ENCODE measurements around the gene ARNT2. TPM values are rescaled to one million over a fixed set of nuclear protein-coding genes. Genes with fewer than 3 reads are reported as not detected.

The ARNT2 gene
- total and polyA plus RNA-seq, 10 of the 15 experiments (the other 5 are each of a cell fraction or from before 2014, with no cell fraction given) = 0.07 to 0.49 (median 0.09) TPM; not detected in 6

GRCh38 chr15:80639168-80639555 is 235.0 kb downstream of the ARNT2 start:
- H3K4me3 ChIP-seq = no peak overlapping the region
- POLR2A ChIA-PET = no interaction called here
- H3K4me2 ChIP-seq (ENCODE audit: control insufficient read depth, insufficient read depth) = no peak overlapping the region
- H3K79me2 ChIP-seq (ENCODE audit: control insufficient read depth, insufficient read depth, low read length) = no peaks in the 10 kb centered on the region
- ATAC-seq = no peak
- FAIRE-seq = no peak
- no peak for DNase-seq (ENCODE audit: low read depth, low spot score)
- WGBS (ENCODE audit: insufficient coverage, insufficient replicate concordance, low lambda C conversion rate, missing lambda C conversion rate) = 36% methylated on average over 2 of the region's 2 CpGs
- no peak overlapping the region for H2AFZ ChIP-seq (ENCODE audit: control insufficient read depth, low read depth, low read length)
- intact Hi-C loops (cut with micrococcal nuclease; ENCODE audit: unreplicated experiment) = no loop called here
- H3K4me1 ChIP-seq (ENCODE audit: control insufficient read depth, insufficient read depth, low read length) = no peaks in the 10 kb centered on the region
- no TSS peak for BruUV-seq (replicated peaks)
- no peaks in the 10 kb centered on the region for H3K36me3 ChIP-seq (ENCODE audit: control insufficient read depth in 2 of 2, insufficient read depth in 2 of 2, low read length in 1 of 2)
- RAD21 ChIA-PET (ENCODE audit: unreplicated experiment) = no interaction called here
- no peaks in the 10 kb centered on the region; the same call in 2 of the 3 replicates for H3K9me3 ChIP-seq (replicated peaks; ENCODE audit: control insufficient read depth, insufficient read depth, low read length)
- no peaks in the 10 kb centered on the region for H4K20me1 ChIP-seq (ENCODE audit: control insufficient read depth, insufficient read depth)
- H3K9ac ChIP-seq (ENCODE audit: control insufficient read depth, insufficient read depth, low read length) = no peak overlapping the region
- TF ChIP-seq CHD2 (IDR thresholded peaks at IDR 0.05; ENCODE audit: borderline replicate concordance, low read depth, low read length) (no peak), ZZZ3 (IDR thresholded peaks at IDR 0.05; ENCODE audit: control insufficient read depth, insufficient read length, low read depth) (no peak), ZNF24 (IDR thresholded peaks at IDR 0.05) (no peak), RBBP5 (conservative IDR thresholded peaks at IDR 0.05) (no peak), ZBTB4 (CRISPR knock-in tag; IDR thresholded peaks at IDR 0.05) (no peak), SMAD5 (IDR thresholded peaks at IDR 0.05; ENCODE audit: low read depth) (no peak), NKRF (conservative IDR thresholded peaks at IDR 0.05) (no peak), POU2F2 (IDR thresholded peaks at IDR 0.05; ENCODE audit: borderline replicate concordance, low read depth, low read length) (no peak), GABPA (IDR thresholded peaks at IDR 0.05; ENCODE audit: low read depth) (no peak), SKIL (IDR thresholded peaks at IDR 0.05; ENCODE audit: low read depth, poor library complexity, severe bottlenecking) (no peak)
- CTCF ChIA-PET = no interaction called here
- in situ Hi-C loops (cut with MboI) = no loop called here
- SMC1A ChIA-PET (ENCODE audit: uncharacterized antibody, unreplicated experiment) = no interaction called here
- H3K27me3 ChIP-seq (replicated peaks in 1 of 2; ENCODE audit: control insufficient read depth in 2 of 2, insufficient read depth in 2 of 2, low read length in 1 of 2) = no peaks in the 10 kb centered on the region; a peak in 1 of 4 replicates
- no peak overlapping the region for H3K27ac ChIP-seq (ENCODE audit: control insufficient read depth, insufficient read depth)

Measured in GM12878 (cell line).